OCI-LY1 (cell line): ENCODE results near the gene SAG.

Experiments used
- H2AFZ ChIP-seq: fragments of 200-600 bp; sonication (generic), shearing (Covaris generic); 2 replicates; pipeline ENCODE4 v1.6.0; 2014; ENCODE audit warnings: antibody characterized with exemption, mild to moderate bottlenecking, low read length
- H3F3A ChIP-seq: fragments of 200-600 bp; sonication (generic), shearing (Covaris generic); 2 replicates; pipeline ENCODE4 v1.6.0; 2014; ENCODE audit warnings: mild to moderate bottlenecking, antibody characterized with exemption, low read length, moderate library complexity; ENCODE audit not compliant: insufficient read depth
- H3K27ac ChIP-seq: fragments of 200-600 bp; sonication (generic); 2 replicates; pipeline ENCODE4 v1.5.1; 2014; ENCODE audit warnings: low read length, mixed run types, mild to moderate bottlenecking, low read depth; ENCODE audit not compliant: poor library complexity, severe bottlenecking
- H3K27me3 ChIP-seq: fragments of 200-600 bp; sonication (generic); 2 replicates; pipeline ENCODE4 v1.6.0; 2014; ENCODE audit warnings: antibody characterized with exemption, mild to moderate bottlenecking, low read length, moderate library complexity; ENCODE audit not compliant: insufficient read depth
- H3K36me3 ChIP-seq: fragments of 200-600 bp; sonication (generic); 2 replicates; pipeline ENCODE4 v1.6.1; 2014; ENCODE audit warnings: mild to moderate bottlenecking, antibody characterized with exemption, low read length, moderate library complexity, mixed read lengths; ENCODE audit not compliant: insufficient read depth
- H3K4me1 ChIP-seq: fragments of 200-600 bp; sonication (generic); 2 replicates; pipeline ENCODE4 v1.5.1; 2014; ENCODE audit warnings: mild to moderate bottlenecking, low read length, moderate library complexity; ENCODE audit not compliant: insufficient read depth, severe bottlenecking
- H3K4me2 ChIP-seq: fragments of 200-600 bp; sonication (generic), shearing (Covaris generic); 2 replicates; pipeline ENCODE4 v1.6.1; 2014; ENCODE audit warnings: low read length
- H3K4me3 ChIP-seq: fragments of 200-600 bp; sonication (generic); 2 replicates; pipeline ENCODE4 v1.5.1; 2014; ENCODE audit warnings: low read length, low read depth, mild to moderate bottlenecking, mixed read lengths; ENCODE audit not compliant: poor library complexity, severe bottlenecking
- H3K79me2 ChIP-seq: fragments of 200-600 bp; shearing (Covaris generic); 2 replicates; pipeline ENCODE4 v1.6.1; 2016; ENCODE audit warnings: mixed run types, low read length, mixed read lengths; ENCODE audit not compliant: insufficient read depth
- H3K9ac ChIP-seq: fragments of 200-600 bp; sonication (generic), shearing (Covaris generic); 2 replicates; pipeline ENCODE4 v1.6.1; 2014; ENCODE audit warnings: mild to moderate bottlenecking, low read length, mixed read lengths
- H3K9me2 ChIP-seq: fragments of 200-600 bp; sonication (generic), shearing (Covaris generic); 2 replicates; pipeline ENCODE4 v1.6.1; 2014; ENCODE audit warnings: low read depth, mild to moderate bottlenecking, low read length, mixed read lengths
- H3K9me3 ChIP-seq: fragments of 200-600 bp; shearing (Covaris generic); 2 replicates; pipeline ENCODE4 v1.6.1; 2014; ENCODE audit warnings: low read length, mixed read lengths
- H4K20me1 ChIP-seq: fragments of 200-600 bp; sonication (generic), shearing (Covaris generic); 2 replicates; pipeline ENCODE4 v1.6.0; 2016; ENCODE audit warnings: mild to moderate bottlenecking, low read length; ENCODE audit not compliant: insufficient read depth
- EZH2 ChIP-seq: fragments of 200-600 bp; sonication (generic), shearing (Covaris generic); IDR thresholded peaks from 2 replicates; pipeline ENCODE4 v1.8.0; 2017; ENCODE audit warnings: borderline replicate concordance, mixed run types, mild to moderate bottlenecking, antibody characterized with exemption, low read length, moderate library complexity, mixed read lengths
- TF ChIP-seq, protein P1 (sequence below): fragments of 200-600 bp; sonication (generic), shearing (Covaris generic); IDR thresholded peaks from 2 replicates; pipeline ENCODE4 v1.5.1; 2017; ENCODE audit warnings: mild to moderate bottlenecking, antibody characterized with exemption, low read length, moderate library complexity, mixed read lengths

Gene SAG

DNA sequence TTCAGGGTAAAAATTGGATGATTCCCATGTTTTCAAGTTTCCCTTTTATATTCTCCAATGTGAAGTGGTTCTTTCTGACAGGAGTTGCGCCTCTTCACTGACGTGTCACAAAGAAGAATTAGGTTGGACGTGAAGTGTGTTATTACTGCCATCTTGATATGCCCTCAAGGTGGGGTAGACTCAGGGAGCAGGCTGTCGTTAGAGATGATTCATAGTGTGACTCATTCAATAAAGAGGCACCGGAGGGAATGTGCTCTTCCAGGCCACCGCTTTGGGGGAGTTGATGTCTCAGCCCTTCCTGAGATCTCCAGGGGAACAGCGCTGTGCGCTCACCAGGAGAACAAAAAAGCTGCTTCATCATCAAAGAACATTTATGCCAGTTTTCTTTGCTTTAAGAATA is 43.1 kb downstream of the SAG start:
- no peaks in the 10 kb centered on the region for H3K9me3 ChIP-seq
- H3K4me2 ChIP-seq, result no peak overlapping the region
- no peaks in the 10 kb centered on the region for H3F3A ChIP-seq
- no peak overlapping the region for H3K27ac ChIP-seq
- no peaks in the 10 kb centered on the region for H3K79me2 ChIP-seq
- H3K36me3 ChIP-seq, result peaks cover 3% of the 10 kb centered on the region; the same call in 1 of the 2 replicates
- no peaks in the 10 kb centered on the region for H3K9me2 ChIP-seq
- no peaks in the 10 kb centered on the region for H4K20me1 ChIP-seq
- peaks cover 20% of the 10 kb centered on the region for H3K4me1 ChIP-seq
- H2AFZ ChIP-seq, result no peak overlapping the region
- H3K4me3 ChIP-seq, result no peak overlapping the region
- H3K27me3 ChIP-seq, result no peaks in the 10 kb centered on the region; the same call in 1 of the 2 replicates
- H3K9ac ChIP-seq, result no peak overlapping the region
- TF ChIP-seq EZH2, result no peak
- TF ChIP-seq, protein P1, sequence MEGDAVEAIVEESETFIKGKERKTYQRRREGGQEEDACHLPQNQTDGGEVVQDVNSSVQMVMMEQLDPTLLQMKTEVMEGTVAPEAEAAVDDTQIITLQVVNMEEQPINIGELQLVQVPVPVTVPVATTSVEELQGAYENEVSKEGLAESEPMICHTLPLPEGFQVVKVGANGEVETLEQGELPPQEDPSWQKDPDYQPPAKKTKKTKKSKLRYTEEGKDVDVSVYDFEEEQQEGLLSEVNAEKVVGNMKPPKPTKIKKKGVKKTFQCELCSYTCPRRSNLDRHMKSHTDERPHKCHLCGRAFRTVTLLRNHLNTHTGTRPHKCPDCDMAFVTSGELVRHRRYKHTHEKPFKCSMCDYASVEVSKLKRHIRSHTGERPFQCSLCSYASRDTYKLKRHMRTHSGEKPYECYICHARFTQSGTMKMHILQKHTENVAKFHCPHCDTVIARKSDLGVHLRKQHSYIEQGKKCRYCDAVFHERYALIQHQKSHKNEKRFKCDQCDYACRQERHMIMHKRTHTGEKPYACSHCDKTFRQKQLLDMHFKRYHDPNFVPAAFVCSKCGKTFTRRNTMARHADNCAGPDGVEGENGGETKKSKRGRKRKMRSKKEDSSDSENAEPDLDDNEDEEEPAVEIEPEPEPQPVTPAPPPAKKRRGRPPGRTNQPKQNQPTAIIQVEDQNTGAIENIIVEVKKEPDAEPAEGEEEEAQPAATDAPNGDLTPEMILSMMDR, result no peak

DNA sequence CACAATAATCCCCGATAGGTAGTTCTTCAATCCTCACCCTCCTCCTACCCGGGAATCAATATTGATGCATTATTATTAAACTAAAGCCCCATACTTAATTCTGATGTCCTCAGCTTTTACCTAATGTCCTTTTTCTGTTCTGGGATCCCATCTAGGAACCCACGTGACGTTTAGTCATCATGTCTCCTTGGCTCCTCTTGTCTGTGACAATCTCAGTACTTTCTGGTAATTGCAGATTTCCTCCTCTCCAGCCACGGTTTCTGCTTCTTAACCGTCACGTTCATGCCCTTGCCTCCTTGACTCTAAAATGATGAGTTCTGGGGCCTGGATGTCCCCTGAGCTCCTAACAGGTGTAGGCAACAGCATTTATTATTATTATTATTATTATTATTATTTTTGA is 43.8 kb downstream of the SAG start:
- Histone ChIP-seq H3K9me3 (no peaks in the 10 kb centered on the region), H3F3A (no peaks in the 10 kb centered on the region), H3K4me3 (no peak overlapping the region), H3K4me1 (peaks cover 27% of the 10 kb centered on the region), H3K36me3 (peaks cover 7% of the 10 kb centered on the region; the same call in 1 of the 2 replicates), H2AFZ (no peak overlapping the region), H3K9ac (no peak overlapping the region), H3K27ac (no peak overlapping the region), H3K9me2 (no peaks in the 10 kb centered on the region), H3K79me2 (no peaks in the 10 kb centered on the region), H4K20me1 (0 out of 2 replicates have a peak, but pooled peaks cover 2% of the 10 kb centered on the region), H3K4me2 (no peak overlapping the region), H3K27me3 (no peaks in the 10 kb centered on the region; the same call in 1 of the 2 replicates)
- TF ChIP-seq, protein P1, result no peak
- no peak for TF ChIP-seq EZH2

DNA sequence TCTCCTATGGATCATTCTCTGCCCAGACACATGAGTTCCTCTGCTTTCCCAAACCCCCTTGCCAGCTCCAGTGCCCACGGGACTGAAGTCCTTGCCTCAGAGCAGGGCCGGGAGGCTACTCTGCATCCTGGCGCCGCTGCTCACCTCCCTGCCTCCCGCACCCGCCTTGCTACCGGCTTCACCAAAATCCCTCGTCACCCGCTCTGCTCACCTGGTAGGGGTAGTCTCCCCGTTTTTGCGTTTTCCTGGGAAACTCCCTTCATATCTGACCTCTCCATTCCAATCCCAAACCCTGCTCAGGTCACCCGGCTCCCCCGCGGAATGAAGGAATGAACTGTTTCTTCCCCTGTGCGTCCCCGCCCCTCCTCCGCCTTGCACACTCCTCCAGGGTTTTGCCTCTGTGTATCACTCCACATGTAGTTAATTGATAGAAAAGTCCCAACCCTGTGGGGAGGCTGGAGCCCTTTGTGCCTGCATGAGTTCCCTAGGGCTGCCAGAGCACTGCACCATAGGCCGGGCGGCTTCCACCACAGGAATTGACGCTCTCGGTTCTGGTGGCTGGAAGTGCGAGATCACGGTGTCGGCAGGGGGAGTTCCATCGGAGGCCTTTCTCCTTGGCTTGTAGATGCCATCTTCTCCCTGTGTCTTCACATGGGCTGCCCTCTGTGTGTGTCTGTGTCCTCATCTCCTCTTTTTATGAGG is 44.7 kb downstream of the SAG start:
- Histone ChIP-seq H3K79me2 (no peaks in the 10 kb centered on the region), H3K9me3 (no peaks in the 10 kb centered on the region), H3K9me2 (no peaks in the 10 kb centered on the region), H3K36me3 (peaks cover 12% of the 10 kb centered on the region; the same call in 1 of the 2 replicates), H3F3A (no peaks in the 10 kb centered on the region), H3K9ac (no peak overlapping the region), H3K4me3 (no peak overlapping the region), H3K27me3 (no peaks in the 10 kb centered on the region; the same call in 1 of the 2 replicates), H4K20me1 (0 out of 2 replicates have a peak, but pooled peaks cover 2% of the 10 kb centered on the region), H3K27ac (no peak overlapping the region), H3K4me2 (no peak overlapping the region), H3K4me1 (peaks cover 31% of the 10 kb centered on the region), H2AFZ (no peak overlapping the region)
- TF ChIP-seq, protein P1, result no peak
- no peak for TF ChIP-seq EZH2
